MM.1S (cell line): ENCODE data around the gene TNN.

ENCODE experiments used
- DNase-seq: peaks from one replicate; pipeline ENCODE4 v3.0.0-alpha.2; 2015
- H2AFZ ChIP-seq: fragments of 300-600 bp; sonication (generic); 2 replicates; pipeline ENCODE4 v1.6.0; 2016; ENCODE audit warnings: antibody characterized with exemption, low read length
- H3F3A ChIP-seq: fragments of 300-600 bp; sonication (generic); 2 replicates; pipeline ENCODE4 v1.6.1; 2016; ENCODE audit warnings: mild to moderate bottlenecking, antibody characterized with exemption, low read length, moderate library complexity, mixed read lengths; ENCODE audit not compliant: insufficient read depth
- H3K27ac ChIP-seq: fragments of 300-600 bp; sonication (generic); 2 replicates; pipeline ENCODE4 v1.5.1; 2016; ENCODE audit warnings: mild to moderate bottlenecking, low read length
- H3K27me3 ChIP-seq: fragments of 300-600 bp; sonication (generic); replicated peaks from 2 replicates; pipeline ENCODE4 v1.6.0; 2016; ENCODE audit warnings: low read length; ENCODE audit not compliant: insufficient read depth
- H3K36me3 ChIP-seq: fragments of 300-600 bp; sonication (generic); replicated peaks from 2 replicates; pipeline ENCODE4 v1.6.1; 2016; ENCODE audit warnings: mild to moderate bottlenecking, low read length, mixed read lengths; ENCODE audit not compliant: insufficient read depth
- H3K4me1 ChIP-seq: fragments of 300-600 bp; sonication (generic); 2 replicates; pipeline ENCODE4 v1.6.1; 2016; ENCODE audit warnings: low read length, mixed read lengths
- H3K4me2 ChIP-seq: fragments of 300-600 bp; sonication (generic); 2 replicates; pipeline ENCODE4 v1.6.0; 2016; ENCODE audit warnings: low read depth, low read length
- H3K4me3 ChIP-seq: fragments of 300-600 bp; sonication (generic); 2 replicates; pipeline ENCODE4 v1.5.1; 2016; ENCODE audit warnings: low read length, mixed read lengths
- H3K79me2 ChIP-seq: fragments of 300-600 bp; sonication (generic); 2 replicates; pipeline ENCODE4 v1.6.1; 2016; ENCODE audit warnings: mixed run types, low read length, mixed read lengths
- H3K9ac ChIP-seq: fragments of 300-600 bp; sonication (generic); 2 replicates; pipeline ENCODE4 v1.6.1; 2016; ENCODE audit warnings: low read length, mixed read lengths
- H3K9me2 ChIP-seq: fragments of 300-600 bp; sonication (generic); replicated peaks from 2 replicates; pipeline ENCODE4 v1.6.1; 2016; ENCODE audit warnings: mild to moderate bottlenecking, low read length, mixed read lengths; ENCODE audit not compliant: insufficient read depth
- H3K9me3 ChIP-seq: fragments of 300-600 bp; sonication (generic); replicated peaks from 2 replicates; pipeline ENCODE4 v1.6.1; 2016; ENCODE audit warnings: mild to moderate bottlenecking, low read length, mixed read lengths; ENCODE audit not compliant: insufficient read depth
- H4K20me1 ChIP-seq: fragments of 300-600 bp; sonication (generic); 2 replicates; pipeline ENCODE4 v1.6.1; 2016; ENCODE audit warnings: mild to moderate bottlenecking, low read length, moderate library complexity, mixed read lengths; ENCODE audit not compliant: insufficient read depth
- EZH2 ChIP-seq: fragments of 300-600 bp; sonication (generic); optimal IDR thresholded peaks from 2 replicates; pipeline ENCODE3; 2017; ENCODE audit warnings: low read depth, mild to moderate bottlenecking, antibody characterized with exemption, low read length, mixed read lengths
- EZH2phosphoT487 ChIP-seq: fragments of 300-600 bp; sonication (generic); IDR thresholded peaks from 2 replicates; pipeline ENCODE4 v1.6.1; 2018; ENCODE audit warnings: antibody characterized with exemption, low read length
- TF ChIP-seq, protein P1 (sequence below): fragments of 300-600 bp; sonication (generic); IDR thresholded peaks from 2 replicates; pipeline ENCODE4 v1.5.1; 2016; ENCODE audit warnings: antibody characterized with exemption, low read length, mixed read lengths

Gene TNN

DNA sequence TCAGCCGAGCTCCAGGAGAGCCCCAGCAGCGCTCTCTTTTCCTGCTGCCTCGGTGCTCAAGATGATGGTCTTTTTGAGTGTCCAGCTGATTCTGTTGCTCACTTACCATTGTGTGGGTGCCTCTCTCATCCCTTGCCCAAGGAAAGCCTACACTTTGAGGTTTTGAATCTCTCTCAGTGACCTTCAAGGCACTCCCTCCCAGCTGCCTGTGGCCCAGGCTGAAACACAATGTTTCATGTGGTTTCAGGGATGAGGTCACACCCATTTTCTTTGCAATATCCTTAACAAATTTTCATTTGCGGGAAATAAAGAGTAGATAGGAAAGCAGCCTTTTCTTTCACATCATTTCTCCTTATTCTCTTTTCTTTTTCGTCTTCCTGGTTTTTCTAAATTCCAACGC is 31.8 kb upstream of the TNN start:
- Histone ChIP-seq H4K20me1 (no peaks in the 10 kb centered on the region), H3K4me1 (no peaks in the 10 kb centered on the region), H3K4me3 (no peak overlapping the region), H3K9me3 (no peaks in the 10 kb centered on the region), H3F3A (no peaks in the 10 kb centered on the region), H3K79me2 (no peaks in the 10 kb centered on the region), H3K27me3 (no peaks in the 10 kb centered on the region), H2AFZ (no peak overlapping the region), H3K4me2 (no peak overlapping the region), H3K9ac (no peak overlapping the region), H3K9me2 (no peaks in the 10 kb centered on the region), H3K27ac (no peak overlapping the region), H3K36me3 (no peaks in the 10 kb centered on the region)
- no peak for DNase-seq
- no peak for TF ChIP-seq EZH2phosphoT487
- TF ChIP-seq EZH2, result no peak
- TF ChIP-seq, protein P1, sequence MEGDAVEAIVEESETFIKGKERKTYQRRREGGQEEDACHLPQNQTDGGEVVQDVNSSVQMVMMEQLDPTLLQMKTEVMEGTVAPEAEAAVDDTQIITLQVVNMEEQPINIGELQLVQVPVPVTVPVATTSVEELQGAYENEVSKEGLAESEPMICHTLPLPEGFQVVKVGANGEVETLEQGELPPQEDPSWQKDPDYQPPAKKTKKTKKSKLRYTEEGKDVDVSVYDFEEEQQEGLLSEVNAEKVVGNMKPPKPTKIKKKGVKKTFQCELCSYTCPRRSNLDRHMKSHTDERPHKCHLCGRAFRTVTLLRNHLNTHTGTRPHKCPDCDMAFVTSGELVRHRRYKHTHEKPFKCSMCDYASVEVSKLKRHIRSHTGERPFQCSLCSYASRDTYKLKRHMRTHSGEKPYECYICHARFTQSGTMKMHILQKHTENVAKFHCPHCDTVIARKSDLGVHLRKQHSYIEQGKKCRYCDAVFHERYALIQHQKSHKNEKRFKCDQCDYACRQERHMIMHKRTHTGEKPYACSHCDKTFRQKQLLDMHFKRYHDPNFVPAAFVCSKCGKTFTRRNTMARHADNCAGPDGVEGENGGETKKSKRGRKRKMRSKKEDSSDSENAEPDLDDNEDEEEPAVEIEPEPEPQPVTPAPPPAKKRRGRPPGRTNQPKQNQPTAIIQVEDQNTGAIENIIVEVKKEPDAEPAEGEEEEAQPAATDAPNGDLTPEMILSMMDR, result no peak

DNA sequence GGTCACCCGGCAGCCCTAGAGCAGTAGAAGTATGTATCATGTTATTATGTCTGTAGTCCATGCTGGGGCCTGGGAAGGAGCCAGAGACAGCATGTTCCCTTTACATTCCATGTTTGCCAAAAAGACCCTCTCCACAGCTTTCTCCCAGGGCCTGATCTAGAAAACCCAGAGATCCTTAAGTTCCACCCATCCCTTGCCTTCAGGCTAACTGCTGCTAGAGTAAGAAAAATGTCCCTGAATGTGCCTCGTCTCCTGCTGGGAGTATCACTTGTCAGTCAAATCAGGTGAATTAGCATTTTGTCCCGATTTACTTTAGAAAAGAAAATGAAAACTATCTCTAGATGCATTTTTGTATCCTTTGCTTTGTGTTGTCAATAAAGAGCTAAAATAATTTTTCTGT is 31.2 kb upstream of the TNN start:
- H3K9ac ChIP-seq, result no peak overlapping the region

GRCh38 chr1:175037416-175037815 is 30.2 kb upstream of the TNN start:
- Histone ChIP-seq H3K4me1 (no peaks in the 10 kb centered on the region), H3K79me2 (no peaks in the 10 kb centered on the region), H3K4me2 (no peak overlapping the region), H3K27me3 (no peaks in the 10 kb centered on the region), H3K9ac (no peak overlapping the region), H3K9me3 (no peaks in the 10 kb centered on the region), H3K36me3 (no peaks in the 10 kb centered on the region), H3K27ac (no peak overlapping the region), H4K20me1 (no peaks in the 10 kb centered on the region), H3F3A (no peaks in the 10 kb centered on the region), H2AFZ (no peak overlapping the region), H3K9me2 (no peaks in the 10 kb centered on the region), H3K4me3 (no peak overlapping the region)
- no peak for DNase-seq
- no peak for TF ChIP-seq EZH2phosphoT487
- TF ChIP-seq EZH2, result no peak
- TF ChIP-seq, protein P1, result no peak

More for the DNA sequence above, 31.2 kb upstream of the TNN start:
- H3K9me2 ChIP-seq, result no peaks in the 10 kb centered on the region
- H4K20me1 ChIP-seq, result no peaks in the 10 kb centered on the region
- H3K27me3 ChIP-seq, result no peaks in the 10 kb centered on the region
- no peak overlapping the region for H3K4me3 ChIP-seq
- no peaks in the 10 kb centered on the region for H3K79me2 ChIP-seq
- H3K9me3 ChIP-seq, result no peaks in the 10 kb centered on the region
- no peaks in the 10 kb centered on the region for H3K4me1 ChIP-seq
- H3K36me3 ChIP-seq, result no peaks in the 10 kb centered on the region
- no peaks in the 10 kb centered on the region for H3F3A ChIP-seq
- H3K27ac ChIP-seq, result no peak overlapping the region
- H3K4me2 ChIP-seq, result no peak overlapping the region
- no peak overlapping the region for H2AFZ ChIP-seq
- TF ChIP-seq EZH2 (no peak), EZH2phosphoT487 (no peak)
- TF ChIP-seq, protein P1, result no peak
- DNase-seq, result no peak
